Subcutaneous adipose tissue (tissue), 4 donors: ENCODE results near the gene ADAMTS10. TPM values are rescaled to one million over a fixed set of nuclear protein-coding genes. Genes with fewer than 3 reads are reported as not detected.

Experiments
- total RNA-seq, 4 donors: library from RNA; depleted of rRNA; stranded (reverse); fragments of >200 nt; gene quantifications; one replicate each; pipeline ENCODE4 v1.1.0, GENCODE V29; 2016
- TF ChIP-seq, protein P1 (sequence below): fragments of 450-650 bp; IDR thresholded peaks from one replicate; pipeline ENCODE4 v1.5.1; 2016; ENCODE audit warnings: low read depth, mild to moderate bottlenecking, control low read depth, antibody characterized with exemption, moderate library complexity

ADAMTS10 gene
- total RNA-seq, 4 donors from 2014 or later = 17.8 to 63.9 (median 45.2) TPM

- TF ChIP-seq, protein P1, sequence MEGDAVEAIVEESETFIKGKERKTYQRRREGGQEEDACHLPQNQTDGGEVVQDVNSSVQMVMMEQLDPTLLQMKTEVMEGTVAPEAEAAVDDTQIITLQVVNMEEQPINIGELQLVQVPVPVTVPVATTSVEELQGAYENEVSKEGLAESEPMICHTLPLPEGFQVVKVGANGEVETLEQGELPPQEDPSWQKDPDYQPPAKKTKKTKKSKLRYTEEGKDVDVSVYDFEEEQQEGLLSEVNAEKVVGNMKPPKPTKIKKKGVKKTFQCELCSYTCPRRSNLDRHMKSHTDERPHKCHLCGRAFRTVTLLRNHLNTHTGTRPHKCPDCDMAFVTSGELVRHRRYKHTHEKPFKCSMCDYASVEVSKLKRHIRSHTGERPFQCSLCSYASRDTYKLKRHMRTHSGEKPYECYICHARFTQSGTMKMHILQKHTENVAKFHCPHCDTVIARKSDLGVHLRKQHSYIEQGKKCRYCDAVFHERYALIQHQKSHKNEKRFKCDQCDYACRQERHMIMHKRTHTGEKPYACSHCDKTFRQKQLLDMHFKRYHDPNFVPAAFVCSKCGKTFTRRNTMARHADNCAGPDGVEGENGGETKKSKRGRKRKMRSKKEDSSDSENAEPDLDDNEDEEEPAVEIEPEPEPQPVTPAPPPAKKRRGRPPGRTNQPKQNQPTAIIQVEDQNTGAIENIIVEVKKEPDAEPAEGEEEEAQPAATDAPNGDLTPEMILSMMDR = no peak
These were observed 25.3 kb downstream of the ADAMTS10 start for GRCh38 chr19:8584965-8585893.

- TF ChIP-seq, protein P1 = no peak
These were observed 29.7 kb downstream of the ADAMTS10 start for GRCh38 chr19:8580710-8581281.

DNA sequence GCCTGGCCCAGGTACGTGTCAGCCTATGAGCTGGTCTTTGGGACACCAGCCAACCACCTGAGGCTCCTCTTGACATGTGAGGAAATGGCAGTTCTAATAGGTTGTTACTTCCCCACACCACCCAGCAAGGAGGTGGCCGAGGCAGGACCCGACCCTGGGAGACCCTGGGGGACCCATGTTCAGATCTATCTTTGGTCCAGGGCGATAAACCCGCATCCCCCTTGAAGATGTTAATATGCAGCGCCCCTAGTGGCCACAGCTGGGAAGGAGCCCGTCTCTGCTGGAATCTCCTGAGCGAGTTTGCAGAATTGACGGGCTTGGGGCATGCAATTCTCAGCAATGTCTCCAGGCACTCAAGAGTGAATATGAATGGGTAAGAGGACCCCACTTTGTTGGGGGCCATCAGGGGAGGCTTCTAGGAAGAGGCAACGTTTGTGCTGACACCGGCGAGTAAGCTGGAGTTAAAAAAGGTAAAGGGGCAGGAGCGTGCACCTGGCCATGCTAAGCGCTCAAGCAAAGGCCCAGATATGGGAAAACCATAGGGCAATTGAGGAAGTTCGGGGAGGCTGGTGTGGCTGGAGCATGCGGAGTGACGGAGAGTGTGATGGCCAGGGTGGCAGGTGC lies 31.8 kb downstream of the ADAMTS10 start:
- TF ChIP-seq, protein P1 = no peak

GRCh38 chr19:8577741-8578140 lies 32.8 kb downstream of the ADAMTS10 start:
- TF ChIP-seq, protein P1 = no peak

DNA sequence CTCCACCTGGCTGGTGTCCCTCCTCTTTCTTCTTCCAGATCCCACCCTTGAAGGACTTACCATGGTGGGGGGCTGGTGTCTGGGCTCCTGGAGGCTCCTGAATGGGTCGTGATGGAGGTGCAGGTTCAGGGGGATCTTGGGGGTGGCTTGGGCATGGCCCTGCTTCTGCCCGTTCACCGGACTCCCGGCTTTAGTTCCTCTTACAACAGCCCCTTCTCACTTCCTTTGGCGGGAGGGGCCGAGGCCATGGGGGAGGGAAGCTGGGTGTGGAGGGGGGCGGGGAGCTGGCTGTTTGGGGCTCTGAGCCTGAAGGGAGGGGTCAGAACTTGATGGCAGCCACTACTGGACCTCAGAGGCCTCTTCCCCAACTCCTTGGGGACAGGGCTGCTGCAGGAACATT lies 33.3 kb downstream of the ADAMTS10 start, which contains the start of gene MYO1F:
MYO1F (minus strand) TSS at position 196 of the 400 bp plus-strand sequence; CDS start at position 63, 133 bp downstream.
- TF ChIP-seq, protein P1 = no peak

- TF ChIP-seq, protein P1 = no peak
These were observed 34.1 kb downstream of the ADAMTS10 start for GRCh38 chr19:8576273-8576993.
